ENCODE results near the gene SP110. TPM values are rescaled to one million over a fixed set of nuclear protein-coding genes. Genes with fewer than 3 reads are reported as not detected.
A peak's percentile ranks its signal among the peaks of the same experiment; 100 is the strongest.

SP110 gene
- total RNA-seq, 1 donor from 2014 or later: 9.6 TPM

DNA sequence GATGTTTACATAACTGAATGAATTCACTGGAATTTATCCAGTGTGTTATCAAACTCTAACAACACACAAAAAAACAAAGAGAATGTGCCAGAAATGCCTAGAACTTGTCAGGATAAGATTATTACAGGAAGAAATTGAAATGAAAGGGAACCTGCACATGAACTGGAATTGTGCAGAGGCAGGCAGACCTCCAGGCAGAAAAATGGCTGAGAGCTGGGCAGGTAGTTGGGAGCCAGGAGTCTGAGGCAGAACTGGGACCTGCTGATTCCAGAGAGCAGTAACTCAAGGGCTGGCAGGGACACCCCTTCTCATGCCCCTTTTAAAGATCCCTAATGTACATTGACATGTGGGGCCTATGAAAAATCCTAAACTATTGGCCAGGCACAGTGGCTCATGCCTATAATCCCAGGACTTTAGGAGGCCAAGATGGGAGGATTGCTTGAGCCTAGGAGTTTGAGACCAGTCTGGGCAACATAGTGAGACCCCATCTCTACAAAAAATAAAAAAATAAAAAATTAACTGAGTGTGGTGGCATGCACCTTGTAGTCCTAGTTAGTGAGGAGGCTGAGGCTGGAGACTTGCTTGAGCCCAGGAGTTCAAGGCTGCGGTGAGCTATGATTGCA, 674 bp upstream of the SP110 start:
- no peaks in the 10 kb centered on the region for H3K9me3 ChIP-seq
- H3K27ac ChIP-seq: peak overlapping the region; percentile 86
- peaks cover 0 to 13% of the 10 kb centered on the region in 2 donors for H3K36me3 ChIP-seq
- peak overlapping the region; percentile 71 to 74 for H3K4me3 ChIP-seq
- no peak for DNase-seq (ENCODE audit: extremely low spot score in 2 of 2)
- TF ChIP-seq POLR2A (IDR thresholded peaks at IDR 0.05): no peak
- TF ChIP-seq, protein P1, sequence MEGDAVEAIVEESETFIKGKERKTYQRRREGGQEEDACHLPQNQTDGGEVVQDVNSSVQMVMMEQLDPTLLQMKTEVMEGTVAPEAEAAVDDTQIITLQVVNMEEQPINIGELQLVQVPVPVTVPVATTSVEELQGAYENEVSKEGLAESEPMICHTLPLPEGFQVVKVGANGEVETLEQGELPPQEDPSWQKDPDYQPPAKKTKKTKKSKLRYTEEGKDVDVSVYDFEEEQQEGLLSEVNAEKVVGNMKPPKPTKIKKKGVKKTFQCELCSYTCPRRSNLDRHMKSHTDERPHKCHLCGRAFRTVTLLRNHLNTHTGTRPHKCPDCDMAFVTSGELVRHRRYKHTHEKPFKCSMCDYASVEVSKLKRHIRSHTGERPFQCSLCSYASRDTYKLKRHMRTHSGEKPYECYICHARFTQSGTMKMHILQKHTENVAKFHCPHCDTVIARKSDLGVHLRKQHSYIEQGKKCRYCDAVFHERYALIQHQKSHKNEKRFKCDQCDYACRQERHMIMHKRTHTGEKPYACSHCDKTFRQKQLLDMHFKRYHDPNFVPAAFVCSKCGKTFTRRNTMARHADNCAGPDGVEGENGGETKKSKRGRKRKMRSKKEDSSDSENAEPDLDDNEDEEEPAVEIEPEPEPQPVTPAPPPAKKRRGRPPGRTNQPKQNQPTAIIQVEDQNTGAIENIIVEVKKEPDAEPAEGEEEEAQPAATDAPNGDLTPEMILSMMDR (IDR thresholded peaks at IDR 0.05): no peak
- no peak for TF ChIP-seq POLR2AphosphoS5 (IDR thresholded peaks at IDR 0.05; ENCODE audit: insufficient read depth in 1 of 2, low read depth in 1 of 2)
- H3K27me3 ChIP-seq: no peaks in the 10 kb centered on the region
- intact Hi-C loops (cut with DNase I): no loop called here
- H3K4me1 ChIP-seq: peaks cover 36% of the 10 kb centered on the region

DNA sequence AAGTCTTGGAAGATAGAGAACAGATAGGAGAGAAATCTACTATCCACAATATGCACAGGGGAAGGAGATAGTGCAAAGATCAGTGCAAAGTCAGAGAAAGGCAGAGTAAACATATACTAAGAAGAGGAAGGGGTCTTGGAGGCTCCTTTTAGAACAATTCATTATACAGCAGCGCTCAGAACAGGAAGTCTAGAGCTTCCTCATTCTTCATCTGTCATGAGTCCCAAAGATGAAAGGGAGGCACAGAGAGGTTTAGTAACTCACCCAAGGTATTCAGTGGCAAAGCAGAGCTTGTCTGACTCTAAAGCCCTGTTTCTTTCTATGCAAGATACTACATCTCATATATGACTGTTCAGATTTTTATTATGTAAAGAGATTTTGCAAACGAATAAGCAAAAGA, 1.4 kb downstream of the SP110 start:
- intact Hi-C loops (cut with DNase I): no loop called here
- peak overlapping the region; percentile 24 for H3K27ac ChIP-seq
- peaks cover 36% of the 10 kb centered on the region for H3K4me1 ChIP-seq
- peak overlapping the region; percentile 71 to 74 for H3K4me3 ChIP-seq
- H3K27me3 ChIP-seq: no peaks in the 10 kb centered on the region
- no peak for DNase-seq (ENCODE audit: extremely low spot score in 2 of 2)
- H3K36me3 ChIP-seq: peaks cover 0 to 31% of the 10 kb centered on the region in 2 donors
- no peak for TF ChIP-seq POLR2A (IDR thresholded peaks at IDR 0.05)
- TF ChIP-seq, protein P1 (IDR thresholded peaks at IDR 0.05): no peak
- TF ChIP-seq POLR2AphosphoS5 (IDR thresholded peaks at IDR 0.05; ENCODE audit: insufficient read depth in 1 of 2, low read depth in 1 of 2): no peak
- no peaks in the 10 kb centered on the region for H3K9me3 ChIP-seq

DNA sequence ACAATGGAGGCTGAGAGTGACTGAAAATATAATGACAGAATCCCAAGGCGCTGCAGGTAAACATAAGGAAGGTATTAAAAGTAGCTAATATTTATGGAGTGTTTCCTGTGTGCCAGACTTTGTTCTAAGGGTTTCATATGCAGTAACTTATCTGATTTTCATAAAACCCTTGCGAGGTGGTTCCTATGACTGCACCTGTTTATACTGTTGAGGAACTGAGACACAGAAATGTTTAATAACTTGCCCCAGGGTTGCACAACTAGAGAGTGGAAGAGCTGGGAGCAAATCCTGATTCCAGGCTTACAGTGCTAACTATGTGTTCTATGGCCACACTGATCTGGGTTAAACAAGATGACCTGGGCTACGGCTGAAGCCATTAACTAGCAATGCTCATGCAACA, 2.4 kb downstream of the SP110 start:
- TF ChIP-seq, protein P1 (IDR thresholded peaks at IDR 0.05): no peak
- TF ChIP-seq POLR2AphosphoS5 (IDR thresholded peaks at IDR 0.05; ENCODE audit: insufficient read depth in 1 of 2, low read depth in 1 of 2) (no peak), POLR2A (IDR thresholded peaks at IDR 0.05) (no peak)
- Histone ChIP-seq H3K9me3 (no peaks in the 10 kb centered on the region), H3K4me3 (no peak overlapping the region), H3K27ac (no peak overlapping the region), H3K4me1 (peaks cover 36% of the 10 kb centered on the region), H3K36me3 (peaks cover 0 to 38% of the 10 kb centered on the region in 2 donors), H3K27me3 (no peaks in the 10 kb centered on the region)
- intact Hi-C loops (cut with DNase I): no loop called here
- no peak for DNase-seq (ENCODE audit: extremely low spot score in 2 of 2)

DNA sequence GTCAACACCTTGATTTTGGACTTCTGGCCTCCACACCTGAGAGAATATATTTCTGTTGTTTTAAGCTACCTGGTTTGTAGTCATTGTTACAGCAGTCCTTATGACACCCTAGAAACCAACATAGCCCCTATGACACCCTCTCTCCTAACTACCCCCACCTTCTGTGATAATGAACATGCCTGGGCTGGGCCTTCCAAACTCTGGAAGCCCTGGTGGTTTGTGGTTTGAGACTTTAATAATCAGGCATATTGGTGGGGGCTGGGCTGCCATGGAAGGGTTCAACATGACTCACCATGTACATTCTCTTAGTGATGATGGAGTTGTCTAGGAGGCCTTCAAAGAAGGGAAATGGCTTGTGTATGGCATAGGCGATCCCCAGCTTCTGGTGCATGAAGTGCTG, 3.3 kb downstream of the SP110 start:
- no peak overlapping the region for H3K27ac ChIP-seq
- no peak overlapping the region for H3K4me3 ChIP-seq
- intact Hi-C loops (cut with DNase I): no loop called here
- H3K4me1 ChIP-seq: peaks cover 36% of the 10 kb centered on the region
- TF ChIP-seq POLR2AphosphoS5 (IDR thresholded peaks at IDR 0.05; ENCODE audit: insufficient read depth in 1 of 2, low read depth in 1 of 2) (no peak), POLR2A (IDR thresholded peaks at IDR 0.05) (no peak)
- TF ChIP-seq, protein P1 (IDR thresholded peaks at IDR 0.05): no peak
- peaks cover 0 to 47% of the 10 kb centered on the region in 2 donors for H3K36me3 ChIP-seq
- H3K9me3 ChIP-seq: no peaks in the 10 kb centered on the region
- no peak for DNase-seq (ENCODE audit: extremely low spot score in 2 of 2)
- no peaks in the 10 kb centered on the region for H3K27me3 ChIP-seq

DNA sequence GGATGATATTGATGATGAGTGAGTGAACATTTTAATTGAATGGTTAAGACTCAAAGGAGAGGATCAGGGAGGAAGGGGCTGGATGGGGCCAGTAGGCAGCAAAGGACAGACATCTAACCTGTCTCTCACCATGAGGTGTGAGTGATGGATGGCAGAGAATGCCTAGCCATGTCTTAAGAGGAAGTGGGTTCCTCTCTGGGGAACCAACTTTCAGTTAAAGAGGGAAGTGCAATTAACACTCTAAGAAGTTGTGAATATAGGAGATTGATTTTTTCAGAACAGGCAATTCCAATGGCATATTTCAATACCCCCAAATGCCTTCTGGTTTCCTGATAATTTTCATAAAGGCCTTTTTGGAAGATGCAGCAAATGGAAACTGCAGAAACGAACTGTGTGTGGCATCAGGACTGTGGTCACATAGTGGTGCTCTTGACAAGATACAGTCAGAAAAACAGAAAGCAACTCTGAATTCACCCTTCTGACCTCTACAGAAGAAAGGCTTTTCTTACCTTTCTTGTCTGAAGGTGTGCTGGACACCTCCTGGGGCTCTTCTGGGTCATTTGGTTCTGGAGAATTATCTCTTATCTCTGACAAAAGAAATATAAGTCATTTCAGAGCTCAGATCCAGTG, 10.2 kb downstream of the SP110 start:
- H3K36me3 ChIP-seq: peaks cover 0 to 76% of the 10 kb centered on the region in 2 donors
- intact Hi-C loops (cut with DNase I): no loop called here
- no peak for DNase-seq (ENCODE audit: extremely low spot score in 2 of 2)
- H3K9me3 ChIP-seq: no peaks in the 10 kb centered on the region
- no peak overlapping the region for H3K27ac ChIP-seq
- no peak overlapping the region for H3K4me3 ChIP-seq
- H3K4me1 ChIP-seq: no peaks in the 10 kb centered on the region
- no peaks in the 10 kb centered on the region for H3K27me3 ChIP-seq
- no peak for TF ChIP-seq POLR2A (IDR thresholded peaks at IDR 0.05)
- TF ChIP-seq POLR2AphosphoS5 (IDR thresholded peaks at IDR 0.05; ENCODE audit: insufficient read depth in 1 of 2, low read depth in 1 of 2): no peak
- TF ChIP-seq, protein P1 (IDR thresholded peaks at IDR 0.05): no peak
